ENCODE data around the gene SPTBN4.
"Not testable (repeated sequence)": the region's sequence is repeated elsewhere in the genome, so short reads cannot be mapped to it uniquely, and the experiment has no call there.

SPTBN4 gene

DNA sequence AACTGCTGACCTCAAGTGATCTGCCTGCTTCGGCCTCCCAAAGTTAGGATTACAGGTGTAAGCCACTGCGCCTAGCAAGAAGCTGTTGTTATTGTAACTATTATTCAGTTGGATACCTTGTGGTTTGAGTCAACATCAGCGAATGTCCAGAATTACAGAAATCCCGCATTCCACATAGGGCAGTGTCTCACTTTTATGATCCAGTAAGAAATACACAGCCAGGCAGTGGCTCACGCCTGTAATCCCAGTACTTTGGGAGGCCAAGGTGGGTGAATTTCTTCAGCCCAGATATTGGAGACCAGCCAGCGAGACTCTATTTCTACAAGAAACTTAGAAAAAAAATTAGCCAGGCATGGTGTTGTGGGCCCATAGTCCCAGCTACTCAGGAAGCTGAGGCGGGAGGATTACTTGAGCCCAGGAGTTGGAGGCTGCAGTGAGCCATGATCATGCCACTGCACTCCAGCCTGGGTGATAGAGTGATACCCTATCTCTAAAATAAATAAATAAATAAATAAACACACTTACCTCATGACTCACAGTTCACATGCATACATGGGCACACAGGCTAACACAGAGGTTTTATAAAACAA is 43.8 kb downstream of the SPTBN4 start:
- no peak for DNase-seq

- DNase-seq = no peak
Measured at GRCh38 chr19:40511487-40511886, 44.7 kb downstream of the SPTBN4 start.

DNA sequence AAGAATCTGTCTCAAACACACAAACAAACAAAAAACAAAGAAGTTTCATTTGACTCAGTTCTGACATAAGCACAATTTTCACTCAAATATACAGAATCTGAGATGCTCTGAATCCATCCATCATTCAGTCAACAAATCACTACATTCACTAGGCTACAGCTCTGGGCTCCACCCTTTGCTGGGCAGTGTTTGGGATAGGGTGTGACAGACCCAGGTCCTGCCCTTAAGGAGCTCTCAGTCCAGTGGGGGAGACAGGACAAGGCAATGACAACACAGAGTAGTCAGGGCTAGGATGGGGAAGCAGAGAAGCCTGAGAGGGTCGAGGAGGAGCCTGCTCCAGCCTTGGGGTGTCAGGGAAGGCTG is 45.3 kb downstream of the SPTBN4 start:
- DNase-seq = no peak

GRCh38 chr19:40512473-40513344 is 45.9 kb downstream of the SPTBN4 start:
- no peak for DNase-seq

DNA sequence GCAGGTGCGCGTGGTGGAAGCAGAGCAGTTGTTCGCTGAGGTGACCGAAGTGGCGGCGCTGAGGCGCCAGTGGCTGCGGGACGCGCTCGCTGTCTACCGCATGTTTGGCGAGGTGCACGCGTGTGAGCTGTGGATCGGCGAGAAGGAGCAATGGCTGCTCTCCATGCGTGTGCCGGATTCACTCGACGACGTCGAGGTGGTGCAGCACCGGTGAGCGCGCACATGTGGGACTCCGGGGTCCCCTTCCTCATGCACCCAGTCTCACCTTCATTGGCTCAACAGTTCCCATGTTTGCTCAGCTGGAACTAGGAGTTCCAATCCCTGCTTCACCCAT is 46.5 kb downstream of the SPTBN4 start:
- no peak for DNase-seq

DNA sequence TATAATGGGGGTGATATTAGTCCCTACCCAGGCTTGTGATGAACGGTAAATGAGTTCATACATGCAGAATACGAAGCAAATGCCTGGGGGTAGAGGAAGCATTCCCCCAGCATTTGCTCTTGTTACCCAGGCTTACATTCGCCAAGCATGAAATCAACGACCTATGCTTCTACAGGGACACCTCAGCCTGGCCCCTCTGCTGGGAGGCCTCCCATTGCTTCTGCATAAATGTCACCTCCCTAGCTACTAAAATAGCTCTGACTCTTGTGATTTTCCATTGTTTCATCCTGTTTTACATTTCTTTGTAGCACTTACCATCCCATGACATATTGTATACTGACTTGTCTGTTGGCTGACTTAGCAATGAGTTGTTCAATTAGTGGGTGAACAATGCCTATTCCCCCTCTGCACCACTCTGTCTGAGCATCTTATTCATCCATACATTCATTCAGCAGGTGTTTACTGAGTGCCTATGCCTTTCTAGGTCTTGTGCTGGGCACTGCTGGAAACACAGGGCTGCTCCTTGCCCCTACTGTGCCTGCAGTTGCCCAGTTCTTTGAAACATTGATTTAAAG is 47.0 kb downstream of the SPTBN4 start:
- no peak for DNase-seq

DNA sequence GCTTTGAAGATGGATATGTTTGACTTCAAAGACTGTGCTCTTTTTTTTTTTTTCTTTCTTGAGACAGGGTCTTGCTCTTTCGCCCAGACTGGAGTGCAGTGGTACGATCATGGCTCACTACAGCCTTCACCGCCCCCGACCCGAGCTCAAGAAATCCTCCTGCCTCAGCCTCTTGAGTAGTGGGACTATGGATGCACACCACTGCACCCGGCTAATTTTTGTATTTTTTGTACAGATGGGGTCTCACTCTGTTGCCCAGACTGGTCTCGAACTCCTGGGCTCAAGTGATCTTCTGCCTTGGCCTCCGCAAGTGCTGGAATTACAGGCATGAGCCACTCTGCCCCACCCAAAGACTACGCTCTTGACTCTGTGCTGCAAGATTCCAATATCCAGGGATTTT is 50.4 kb downstream of the SPTBN4 start:
- no peak for DNase-seq

- peak in 1 of 2 experiments; percentile 18 for DNase-seq
Measured at GRCh38 chr19:40519352-40520322, 52.8 kb downstream of the SPTBN4 start.

- DNase-seq = no peak
Measured at GRCh38 chr19:40521276-40521675, 54.5 kb downstream of the SPTBN4 start.

GRCh38 chr19:40521900-40522299 is 55.1 kb downstream of the SPTBN4 start:
- not testable (repeated sequence) for DNase-seq

GRCh38 chr19:40523322-40524047 is 56.7 kb downstream of the SPTBN4 start:
- DNase-seq = peak; percentile 62 to 69

GRCh38 chr19:40524133-40524549 is 57.3 kb downstream of the SPTBN4 start:
- DNase-seq = no peak

- DNase-seq = no peak
Measured at GRCh38 chr19:40524655-40525054, 57.9 kb downstream of the SPTBN4 start.

DNA sequence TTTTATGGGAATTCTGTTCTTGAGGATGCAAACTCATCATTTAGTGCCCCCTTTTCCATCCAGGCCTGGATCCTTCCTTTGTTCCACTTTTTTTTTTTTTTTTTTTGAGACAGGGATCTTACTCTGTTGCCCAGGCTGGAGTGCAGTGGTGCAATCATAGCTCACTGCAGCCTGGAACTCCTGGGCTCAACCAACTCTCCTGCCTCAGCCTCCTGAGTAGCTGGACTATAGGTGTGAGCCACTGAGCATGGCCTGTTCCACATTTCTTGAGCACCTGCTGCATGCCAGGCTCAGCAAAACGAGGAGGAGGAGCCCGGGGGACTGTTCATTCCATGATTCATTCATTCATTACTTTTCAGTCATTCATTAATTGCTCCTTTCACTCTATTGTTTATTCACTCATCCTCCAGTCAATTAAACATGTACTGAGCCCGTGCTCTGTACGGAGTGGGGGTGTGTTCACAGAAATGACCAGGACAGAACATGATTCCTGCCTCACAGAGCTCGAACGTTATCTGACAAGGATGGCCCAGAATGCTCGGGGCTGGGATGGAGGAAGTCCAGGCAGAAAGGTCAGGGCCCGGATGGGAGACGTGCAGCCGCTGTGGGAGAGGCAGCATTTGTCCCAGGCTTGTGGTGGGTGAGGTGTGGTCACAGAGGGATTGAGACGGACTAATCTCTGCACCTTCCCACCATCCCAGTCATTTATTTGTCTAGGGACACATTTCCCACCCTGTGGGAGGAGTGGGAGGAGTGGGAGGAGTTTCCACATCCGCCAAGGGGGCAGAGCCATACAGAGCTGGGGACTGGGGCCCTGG is 58.6 kb downstream of the SPTBN4 start:
- no peak for DNase-seq

GRCh38 chr19:40528078-40528477 is 61.3 kb downstream of the SPTBN4 start:
- no peak for DNase-seq

GRCh38 chr19:40528533-40529092 is 61.8 kb downstream of the SPTBN4 start:
- no peak for DNase-seq

- DNase-seq = peak; percentile 85 to 89
Measured at GRCh38 chr19:40529093-40529954, 62.5 kb downstream of the SPTBN4 start.

DNA sequence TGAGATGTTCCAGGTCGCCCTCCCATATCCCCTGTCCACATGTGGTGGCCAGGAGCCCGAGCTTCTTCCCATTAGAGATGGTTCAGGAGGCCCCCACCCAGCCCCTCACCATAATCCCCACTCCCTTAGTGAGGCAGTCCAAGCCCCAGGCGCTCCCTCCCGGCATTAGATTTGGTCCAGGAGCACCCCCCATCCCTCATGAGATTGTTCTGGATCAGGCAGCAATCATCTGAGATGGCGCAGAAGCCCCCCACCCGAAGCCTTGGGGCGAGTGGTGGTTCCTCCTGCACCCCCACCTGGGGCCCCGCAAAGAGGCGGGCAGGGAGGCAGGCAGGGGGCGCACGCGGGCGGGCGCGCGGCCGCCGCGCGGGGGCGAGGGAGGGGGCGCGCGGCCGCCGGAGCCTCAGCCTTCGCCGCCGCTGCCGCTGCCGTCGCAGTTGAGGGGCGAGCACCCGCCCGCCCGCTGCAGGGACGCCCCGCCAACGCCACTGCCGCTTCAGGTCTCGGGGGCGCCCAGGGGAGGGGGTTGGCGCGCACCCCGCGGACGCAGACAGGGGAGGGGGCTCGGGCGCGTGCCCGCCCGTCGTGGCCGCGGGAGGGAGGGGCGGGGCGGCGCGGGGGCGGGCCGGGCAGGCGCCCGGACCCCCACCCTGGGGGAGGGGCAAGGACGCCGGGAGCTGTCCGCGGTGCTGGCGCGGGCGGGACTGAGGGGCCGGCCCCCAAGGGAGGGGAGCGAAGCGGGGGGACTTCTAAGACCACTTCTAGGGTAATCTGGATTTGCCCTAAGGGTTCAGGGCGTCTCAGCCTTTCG is 63.5 kb downstream of the SPTBN4 start:
- DNase-seq = no peak

DNA sequence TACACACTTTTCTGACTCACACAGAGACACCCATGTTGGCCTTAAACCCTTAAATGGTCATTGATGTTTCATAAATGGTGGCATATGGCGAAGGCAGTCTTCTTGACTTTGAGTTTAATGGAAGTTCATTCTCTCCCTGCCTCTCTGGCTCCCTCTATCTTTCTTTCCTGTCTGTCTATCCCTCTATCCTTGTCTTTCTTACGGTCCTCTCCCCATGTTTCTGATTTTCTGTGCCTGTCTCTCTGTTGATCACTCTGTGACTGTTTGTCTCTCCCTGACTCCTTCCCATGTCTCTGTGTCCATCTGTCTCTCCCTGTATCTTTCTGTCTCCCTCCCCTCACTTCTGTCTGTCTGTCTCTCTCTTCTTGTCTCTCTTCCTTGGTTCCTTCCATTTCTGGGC is 66.7 kb downstream of the SPTBN4 start:
- DNase-seq = no peak
